Measurements from ENCODE around the gene ACBD4. TPM values are rescaled to one million over a fixed set of nuclear protein-coding genes. Genes with fewer than 3 reads are reported as not detected.
"Not testable (repeated sequence)": the region's sequence is repeated elsewhere in the genome, so short reads cannot be mapped to it uniquely, and the experiment has no call there.

ACBD4 gene
- polyA plus RNA-seq, 6 donors from 2014 or later, result 15.4 to 27.1 (median 20.4) TPM

DNA sequence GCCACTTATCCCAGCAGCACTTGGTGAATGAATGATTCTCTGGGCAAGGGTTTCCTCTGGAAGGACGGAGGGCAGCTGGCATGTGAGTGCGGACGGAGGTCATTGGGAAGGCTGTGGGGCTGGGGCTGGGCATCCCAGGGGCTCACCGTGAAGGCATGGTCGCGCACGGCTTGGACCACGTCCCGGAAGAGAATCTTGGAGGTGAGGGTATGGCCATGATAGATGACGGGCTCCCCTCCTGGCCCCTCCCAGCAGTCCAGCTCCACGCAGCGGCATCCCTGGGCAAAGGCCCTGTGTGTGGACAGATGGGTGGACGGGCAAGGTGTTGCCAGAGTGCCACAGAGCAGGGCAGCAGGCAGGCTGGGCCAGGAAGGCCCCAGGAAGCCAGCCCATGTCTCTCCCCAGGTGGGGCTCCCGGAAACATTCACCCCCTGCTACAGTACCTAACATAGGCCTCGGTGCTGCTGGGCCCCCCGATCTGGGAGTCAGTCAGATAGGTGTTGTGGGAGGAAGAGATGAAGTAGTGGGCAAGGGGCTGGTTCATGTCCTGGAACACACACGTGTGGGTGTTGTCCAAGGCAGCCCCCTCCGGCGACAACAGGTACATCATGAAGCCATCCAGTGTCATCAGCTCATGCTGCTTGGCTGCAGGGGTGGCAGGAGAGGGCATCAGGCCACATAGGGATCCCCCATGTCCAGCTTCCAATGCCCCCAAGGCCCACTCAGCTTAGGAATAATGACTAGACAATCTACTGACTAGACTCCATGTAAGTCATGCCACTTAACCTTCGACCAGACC lies 17.4 kb upstream of the ACBD4 start:
- ATAC-seq (ENCODE audit: low read depth in 2 of 2), result no peak
- H3K27ac Mint-ChIP-seq, result no peak overlapping the region

DNA sequence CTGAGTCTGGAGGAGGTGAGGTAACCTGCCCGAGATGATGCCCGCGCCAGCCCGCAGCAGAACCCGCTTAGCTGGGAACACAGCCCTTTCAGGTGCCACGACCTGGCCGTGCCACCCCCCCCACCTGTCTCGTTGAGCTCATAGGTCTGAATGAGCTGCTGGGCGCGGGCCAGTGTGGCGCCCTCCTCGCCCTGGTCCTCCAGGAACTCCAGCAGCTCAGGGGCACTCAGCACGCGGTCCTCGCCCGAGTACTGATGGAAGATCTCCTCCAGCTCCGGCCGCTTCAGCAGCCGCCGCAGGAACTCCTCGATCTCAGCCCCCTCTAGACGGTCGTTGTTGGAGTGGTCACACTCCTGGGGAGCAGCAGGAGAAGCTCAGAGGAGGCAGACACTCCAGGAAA lies 16.8 kb upstream of the ACBD4 start:
- Mint-ChIP-seq H3K36me3 (no peaks in the 10 kb centered on the region), H3K27me3 (peaks cover 0 to 41% (median 23%) of the 10 kb centered on the region in 3 donors), H3K9me3 (no peaks in the 10 kb centered on the region), H3K27ac (no peak overlapping the region), H3K4me3 (no peak overlapping the region), H3K4me1 (no peaks in the 10 kb centered on the region)
- DNase-seq (no peak), ATAC-seq (ENCODE audit: low read depth in 2 of 2) (no peak)

More for the DNA sequence above, 17.4 kb upstream of the ACBD4 start:
- Mint-ChIP-seq H3K4me1 (no peaks in the 10 kb centered on the region), H3K4me3 (no peak overlapping the region), H3K9me3 (no peaks in the 10 kb centered on the region), H3K36me3 (no peaks in the 10 kb centered on the region), H3K27me3 (peaks cover 0 to 38% (median 23%) of the 10 kb centered on the region in 3 donors)
- no peak for DNase-seq

DNA sequence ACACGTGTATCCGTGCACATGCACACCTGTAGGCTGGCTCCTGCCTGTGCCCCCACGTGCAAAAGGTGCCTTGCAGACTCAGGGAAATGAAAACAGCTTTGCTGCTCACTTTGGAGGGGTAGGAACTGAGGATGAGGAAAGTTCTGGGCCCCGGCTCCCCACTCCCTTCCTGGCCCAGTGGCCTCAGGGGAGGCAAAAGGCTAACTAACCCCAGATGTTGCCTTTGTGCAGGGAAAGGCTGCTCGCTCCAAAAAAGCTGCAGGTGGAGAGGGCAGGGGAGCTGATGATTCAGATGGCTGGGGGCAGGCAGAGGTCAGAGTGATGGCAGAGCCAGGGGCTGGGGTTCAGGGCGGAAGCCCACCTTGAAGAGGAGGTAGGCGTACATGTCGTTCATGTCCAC lies 15.5 kb upstream of the ACBD4 start:
- no peaks in the 10 kb centered on the region for H3K36me3 Mint-ChIP-seq
- DNase-seq (no peak), ATAC-seq (ENCODE audit: low read depth in 2 of 2) (no peak)
- no peak overlapping the region for H3K27ac Mint-ChIP-seq
- no peaks in the 10 kb centered on the region for H3K4me1 Mint-ChIP-seq
- no peak overlapping the region for H3K4me3 Mint-ChIP-seq
- H3K27me3 Mint-ChIP-seq, result peaks cover 0 to 41% (median 23%) of the 10 kb centered on the region in 3 donors
- no peaks in the 10 kb centered on the region for H3K9me3 Mint-ChIP-seq

DNA sequence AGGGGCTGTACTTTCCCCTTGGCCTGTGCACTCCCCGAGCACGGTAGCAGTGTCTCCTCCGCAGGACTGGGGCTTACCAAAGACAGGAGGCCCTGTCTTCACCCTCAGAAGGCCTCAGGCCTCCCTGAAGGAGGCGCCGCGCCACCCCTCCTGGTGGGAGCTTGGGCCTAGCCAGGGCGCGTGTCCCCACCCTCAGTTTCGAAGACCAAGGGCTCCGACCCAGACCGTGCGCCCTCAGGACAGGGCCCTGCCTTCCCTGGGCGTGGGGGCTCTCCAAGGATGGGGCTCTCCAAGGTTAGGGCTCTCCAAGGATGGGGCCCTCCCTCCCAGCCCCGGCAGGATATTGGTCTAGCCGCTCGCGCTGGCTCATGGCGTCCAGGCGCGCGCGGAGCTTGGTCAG lies 14.9 kb upstream of the ACBD4 start:
- ATAC-seq (ENCODE audit: low read depth in 2 of 2) (peak in 1 of 2 donors; percentile 23), DNase-seq (no peak)
- H3K27me3 Mint-ChIP-seq, result peaks cover 0 to 41% (median 22%) of the 10 kb centered on the region in 3 donors
- no peak overlapping the region for H3K27ac Mint-ChIP-seq
- H3K36me3 Mint-ChIP-seq, result no peaks in the 10 kb centered on the region
- no peaks in the 10 kb centered on the region for H3K9me3 Mint-ChIP-seq
- no peaks in the 10 kb centered on the region for H3K4me1 Mint-ChIP-seq
- H3K4me3 Mint-ChIP-seq, result no peak overlapping the region

DNA sequence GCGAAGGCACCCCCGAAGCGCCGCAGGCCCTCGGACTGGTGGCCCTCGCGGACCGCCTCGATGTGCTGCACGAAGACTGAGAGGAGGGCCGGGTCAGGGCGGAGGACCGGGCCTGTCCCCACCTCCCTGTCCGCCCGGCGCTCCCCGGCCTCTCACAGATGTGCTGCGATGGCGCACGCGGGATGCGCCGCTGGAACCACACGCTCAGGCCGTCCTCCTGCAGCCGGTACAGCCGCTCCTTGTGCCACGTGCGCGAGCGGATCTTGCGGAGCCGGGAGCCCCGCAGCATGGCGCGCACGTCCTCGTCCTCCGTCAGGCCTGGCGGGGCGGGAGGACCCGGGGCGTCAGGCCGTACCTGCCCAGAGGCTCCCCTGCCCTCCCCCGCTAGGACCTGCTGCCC lies 14.4 kb upstream of the ACBD4 start:
- H3K4me3 Mint-ChIP-seq, result no peak overlapping the region
- H3K27me3 Mint-ChIP-seq, result peaks cover 0 to 37% (median 17%) of the 10 kb centered on the region in 3 donors
- no peaks in the 10 kb centered on the region for H3K9me3 Mint-ChIP-seq
- no peak for DNase-seq
- no peak for ATAC-seq (ENCODE audit: low read depth in 2 of 2)
- no peak overlapping the region for H3K27ac Mint-ChIP-seq
- H3K4me1 Mint-ChIP-seq, result no peaks in the 10 kb centered on the region
- H3K36me3 Mint-ChIP-seq, result no peaks in the 10 kb centered on the region

DNA sequence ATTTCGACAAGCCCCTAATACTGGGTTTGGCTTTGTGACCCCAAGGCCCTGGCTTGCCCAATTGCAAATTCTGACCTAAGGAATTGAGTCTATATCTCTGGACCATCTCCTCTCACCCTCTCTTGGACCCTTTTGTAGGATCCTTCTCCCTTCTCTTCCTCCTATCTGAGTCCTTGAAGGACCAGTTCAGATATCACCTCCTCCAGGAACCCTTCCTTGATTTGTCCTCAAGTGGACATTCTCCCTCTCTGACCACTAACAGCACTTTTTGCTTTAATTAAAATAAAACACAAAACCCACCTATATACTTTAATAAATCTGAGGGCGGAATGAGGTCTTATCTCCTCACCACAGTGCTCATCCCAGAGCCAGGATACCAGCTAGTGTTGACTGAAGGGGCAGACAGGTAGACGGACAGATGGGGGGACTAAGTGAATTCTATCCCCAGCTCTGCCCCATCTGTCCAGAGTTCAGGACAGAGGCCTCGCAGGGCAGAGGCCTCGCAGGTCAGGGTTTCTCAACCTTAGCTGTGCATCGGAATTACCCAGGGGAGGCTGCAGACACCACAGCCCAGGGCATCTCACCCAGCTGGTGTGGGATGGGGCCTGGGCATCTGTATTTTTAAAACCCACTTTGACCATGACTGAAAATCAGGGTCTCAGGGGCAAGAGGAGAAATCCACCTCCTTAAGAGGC lies 12.3 kb upstream of the ACBD4 start:
- no peak for ATAC-seq (ENCODE audit: low read depth in 2 of 2)
- H3K36me3 Mint-ChIP-seq, result no peaks in the 10 kb centered on the region
- no peak for DNase-seq
- H3K4me1 Mint-ChIP-seq, result no peaks in the 10 kb centered on the region
- H3K27me3 Mint-ChIP-seq, result peaks cover 0 to 31% (median 11%) of the 10 kb centered on the region in 3 donors
- H3K27ac Mint-ChIP-seq, result peak overlapping the region in 1 of 6 donors; percentile 79
- no peak overlapping the region for H3K4me3 Mint-ChIP-seq
- H3K9me3 Mint-ChIP-seq, result no peaks in the 10 kb centered on the region

DNA sequence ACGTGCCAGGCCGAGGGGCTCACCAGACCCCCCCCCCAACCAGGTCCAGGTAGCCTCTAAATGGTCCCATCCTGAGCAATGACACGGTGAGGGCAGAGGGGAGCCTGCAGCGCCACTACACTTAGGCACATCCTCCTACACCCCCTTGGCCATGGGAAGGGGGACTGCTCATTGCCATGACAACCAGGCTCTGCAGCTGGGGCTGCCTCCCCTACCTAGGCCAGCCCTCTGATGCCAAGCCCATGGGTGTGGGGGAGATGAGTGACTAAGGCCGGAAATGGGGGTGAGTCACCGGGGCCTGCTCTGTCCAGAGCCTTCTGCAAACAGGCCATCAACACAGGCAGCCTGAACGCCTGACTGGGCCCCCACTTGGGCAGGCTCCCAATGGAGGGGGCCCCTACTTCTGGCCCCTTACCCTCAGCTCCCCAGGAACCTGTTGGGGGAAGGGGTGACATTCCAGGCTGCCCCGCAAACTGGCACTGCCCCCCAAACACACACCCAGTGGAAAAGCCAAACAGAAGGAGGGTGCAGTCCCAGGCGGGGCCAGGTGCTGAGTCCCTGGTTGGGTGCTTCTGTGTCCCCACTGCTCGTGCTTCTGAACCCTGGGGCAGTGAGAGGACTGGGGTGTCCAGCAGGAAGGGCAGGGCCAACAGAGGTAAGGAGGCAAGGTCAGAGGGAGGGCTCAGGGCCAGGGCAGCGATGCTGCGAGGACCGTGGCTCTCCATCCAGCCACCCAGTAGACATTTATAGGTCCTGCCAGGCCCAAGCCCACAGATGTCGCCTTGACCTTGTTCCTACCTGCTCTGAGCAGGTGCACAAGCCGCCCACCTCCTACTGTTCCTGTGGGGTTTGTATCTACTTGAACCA lies 11.3 kb upstream of the ACBD4 start:
- Mint-ChIP-seq H3K36me3 (no peaks in the 10 kb centered on the region), H3K4me1 (no peaks in the 10 kb centered on the region), H3K9me3 (no peaks in the 10 kb centered on the region), H3K27ac (no peak overlapping the region), H3K27me3 (peaks cover 0 to 29% (median 11%) of the 10 kb centered on the region in 3 donors), H3K4me3 (no peak overlapping the region)
- no peak for ATAC-seq (ENCODE audit: low read depth in 2 of 2)
- no peak for DNase-seq

DNA sequence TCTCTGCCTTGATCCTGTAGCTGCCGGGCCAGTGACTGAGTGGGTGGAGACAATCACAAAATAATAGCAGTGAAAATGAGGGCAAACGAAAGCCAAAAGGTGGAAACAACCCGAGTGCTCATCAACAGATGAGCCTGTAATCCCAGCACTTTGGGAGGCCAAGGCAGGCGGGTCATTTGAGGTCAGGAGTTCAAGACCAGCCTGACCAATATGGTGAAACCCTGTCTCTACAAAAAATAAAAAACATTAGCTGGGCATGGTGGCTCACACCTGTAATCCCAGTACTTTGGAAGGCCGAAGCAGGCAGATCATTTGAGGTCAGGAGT lies 10.7 kb upstream of the ACBD4 start:
- not testable (repeated sequence) for H3K9me3 Mint-ChIP-seq; DNase-seq; H3K36me3 Mint-ChIP-seq; ATAC-seq (ENCODE audit: low read depth in 2 of 2); H3K4me1 Mint-ChIP-seq; H3K4me3 Mint-ChIP-seq
- Mint-ChIP-seq H3K27ac (peak overlapping the region in 1 of 6 donors; percentile 16), H3K27me3 (peaks cover 0 to 23% (median 11%) of the 10 kb centered on the region in 3 donors)

DNA sequence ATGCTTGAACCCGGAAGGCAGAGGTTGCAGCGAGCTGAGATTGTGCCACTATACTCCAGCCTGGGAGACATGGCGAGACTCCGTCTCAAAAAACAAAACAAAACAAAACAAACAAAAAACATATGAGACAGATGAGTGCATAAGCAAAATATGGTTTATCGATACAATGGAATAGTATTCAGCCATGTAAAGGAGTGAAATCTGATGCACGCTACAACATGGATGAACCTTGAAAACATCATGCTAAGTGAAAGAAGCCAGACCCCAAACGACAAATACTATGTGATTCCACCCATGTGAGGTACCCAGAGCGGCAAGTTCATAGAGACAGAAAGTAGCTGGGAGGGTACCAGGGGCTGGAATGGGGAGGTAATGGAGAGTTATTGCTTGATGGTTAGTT lies 10.0 kb upstream of the ACBD4 start:
- no peaks in the 10 kb centered on the region for H3K4me1 Mint-ChIP-seq
- ATAC-seq (ENCODE audit: low read depth in 2 of 2) (no peak), DNase-seq (no peak)
- no peaks in the 10 kb centered on the region for H3K9me3 Mint-ChIP-seq
- no peak overlapping the region for H3K27ac Mint-ChIP-seq
- peaks cover 0 to 22% (median 15%) of the 10 kb centered on the region in 3 donors for H3K27me3 Mint-ChIP-seq
- no peak overlapping the region for H3K4me3 Mint-ChIP-seq
- H3K36me3 Mint-ChIP-seq, result no peaks in the 10 kb centered on the region

DNA sequence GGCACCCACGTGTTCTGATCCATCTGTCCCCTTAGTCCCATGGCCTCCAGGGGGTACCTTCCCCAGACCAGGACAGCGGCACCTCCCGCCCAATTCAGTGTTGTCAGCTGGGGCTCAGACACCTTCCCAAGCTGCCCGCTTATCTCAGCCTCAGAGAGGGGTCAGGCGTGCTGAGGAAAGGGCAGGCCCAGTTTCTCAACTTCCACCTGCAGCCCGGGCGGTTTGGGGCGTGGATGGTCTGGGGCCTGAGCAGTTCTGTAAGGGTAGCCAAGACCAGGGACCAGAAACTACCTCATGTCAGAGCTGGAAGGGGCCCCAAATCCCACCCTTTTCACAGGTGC lies 8.3 kb upstream of the ACBD4 start:
- Mint-ChIP-seq H3K9me3 (no peaks in the 10 kb centered on the region), H3K36me3 (no peaks in the 10 kb centered on the region), H3K4me1 (peaks cover 0 to 7% (median 0%) of the 10 kb centered on the region in 3 donors), H3K27me3 (peaks cover 3 to 21% (median 11%) of the 10 kb centered on the region in 3 donors), H3K27ac (no peak overlapping the region), H3K4me3 (no peak overlapping the region)
- ATAC-seq (ENCODE audit: low read depth in 2 of 2) (no peak), DNase-seq (no peak)

DNA sequence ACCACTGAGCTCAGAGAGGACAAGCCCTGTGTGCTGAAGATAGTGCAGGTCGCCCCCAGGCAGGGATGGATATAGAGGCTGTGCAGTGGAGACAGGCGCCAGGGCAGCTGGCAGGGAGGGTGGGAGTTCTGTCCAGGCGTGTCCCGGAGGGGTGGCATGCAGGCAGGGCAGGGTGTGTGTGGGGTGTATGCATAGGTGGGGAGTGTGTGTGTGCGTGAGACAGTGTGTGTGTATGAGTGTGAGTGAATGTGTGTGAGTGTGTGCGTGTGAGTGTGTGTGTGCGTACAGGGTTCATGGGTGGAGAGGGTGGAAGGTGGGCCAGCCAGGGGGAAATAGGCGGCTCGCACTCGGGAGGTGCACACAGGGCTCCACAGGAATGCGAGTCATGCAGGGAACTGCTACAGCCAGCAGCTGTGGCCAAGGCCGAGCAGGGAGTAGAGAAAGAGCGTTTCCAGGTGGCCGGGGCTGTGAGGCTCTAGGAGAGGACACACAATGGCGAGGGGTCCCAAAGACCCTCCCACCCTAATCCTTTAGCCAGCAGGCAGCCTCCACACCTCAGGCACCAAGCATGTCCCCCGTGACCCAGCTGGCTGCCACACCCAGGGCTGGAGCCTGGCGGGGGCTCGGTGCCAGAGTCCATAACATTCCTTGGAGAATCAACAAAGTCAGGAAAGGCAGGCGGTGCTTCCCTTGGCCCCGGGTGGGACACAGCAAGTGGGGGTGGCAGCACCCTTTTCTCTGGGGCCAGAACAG lies 7.8 kb upstream of the ACBD4 start:
- peak overlapping the region in 1 of 6 donors; percentile 86 for H3K27ac Mint-ChIP-seq
- DNase-seq, result no peak

DNA sequence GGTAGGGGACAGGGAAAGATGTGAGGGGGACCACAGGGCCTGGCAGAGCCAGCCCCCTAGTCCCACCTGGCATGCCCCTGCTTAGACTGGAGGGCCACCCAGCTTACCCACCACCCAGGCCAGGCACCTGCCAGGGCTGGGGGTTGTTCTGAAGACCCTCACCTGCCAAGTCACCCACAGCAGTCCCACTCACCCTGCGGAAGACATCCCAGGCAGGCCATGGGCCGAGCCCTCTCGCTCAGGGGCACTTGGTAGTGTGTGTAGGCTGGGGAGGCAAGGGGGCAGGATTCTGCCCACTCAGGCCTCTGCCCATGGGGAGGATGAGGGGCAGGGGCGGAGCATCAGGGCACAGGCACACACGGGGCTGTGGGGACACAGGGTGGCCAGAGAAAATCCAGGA lies 7.2 kb upstream of the ACBD4 start:
- no peak overlapping the region for H3K4me3 Mint-ChIP-seq
- H3K27ac Mint-ChIP-seq, result no peak overlapping the region
- no peak for DNase-seq
- H3K9me3 Mint-ChIP-seq, result no peaks in the 10 kb centered on the region
- no peak for ATAC-seq (ENCODE audit: low read depth in 2 of 2)
- peaks cover 0 to 9% (median 0%) of the 10 kb centered on the region in 3 donors for H3K4me1 Mint-ChIP-seq
- H3K36me3 Mint-ChIP-seq, result no peaks in the 10 kb centered on the region
- H3K27me3 Mint-ChIP-seq, result peaks cover 3 to 16% (median 11%) of the 10 kb centered on the region in 3 donors

More for the DNA sequence above, 7.8 kb upstream of the ACBD4 start:
- no peak for ATAC-seq (ENCODE audit: low read depth in 2 of 2)
- peaks cover 3 to 21% (median 11%) of the 10 kb centered on the region in 3 donors for H3K27me3 Mint-ChIP-seq
- no peaks in the 10 kb centered on the region for H3K36me3 Mint-ChIP-seq
- H3K4me3 Mint-ChIP-seq, result peak overlapping the region in 1 of 8 donors; percentile 68
- no peaks in the 10 kb centered on the region for H3K9me3 Mint-ChIP-seq
- H3K4me1 Mint-ChIP-seq, result peaks cover 0 to 7% (median 0%) of the 10 kb centered on the region in 3 donors

DNA sequence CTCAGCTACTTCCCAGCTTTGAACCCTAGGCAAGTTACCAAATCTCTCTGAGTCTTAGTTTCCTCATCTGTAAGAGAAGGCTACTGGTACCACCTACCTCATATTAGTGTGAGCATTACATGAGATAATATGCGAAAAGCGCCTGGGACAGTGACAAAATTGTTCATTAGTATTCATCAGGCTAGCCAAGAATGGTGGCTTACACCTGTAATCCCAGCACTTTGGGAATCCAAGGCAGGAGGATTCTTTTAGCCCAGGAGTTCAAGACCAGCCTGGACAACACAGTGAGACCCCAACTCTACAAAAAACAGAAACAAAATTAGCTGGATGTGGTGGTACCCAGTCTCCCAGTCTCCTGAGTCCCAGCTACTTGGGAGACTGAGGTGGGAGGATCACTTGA lies 6.5 kb upstream of the ACBD4 start:
- Mint-ChIP-seq H3K9me3 (no peaks in the 10 kb centered on the region), H3K4me3 (peak overlapping the region in 1 of 8 donors; percentile 49), H3K4me1 (peaks cover 0 to 11% (median 4%) of the 10 kb centered on the region in 3 donors), H3K27ac (peak overlapping the region in 1 of 6 donors; percentile 76), H3K27me3 (peaks cover 3 to 15% (median 11%) of the 10 kb centered on the region in 3 donors), H3K36me3 (no peaks in the 10 kb centered on the region)
- no peak for ATAC-seq (ENCODE audit: low read depth in 2 of 2)
- no peak for DNase-seq
